GM21723 (cell line): ENCODE results near the gene PES1.
"Not testable (repeated sequence)": the region's sequence is repeated elsewhere in the genome, so short reads cannot be mapped to it uniquely, and the experiment has no call there.

Source experiments
- ATAC-seq: cut with Tn5 transposase; IDR thresholded peaks from one replicate; pipeline ENCODE4 v1.9.1; 2021; ENCODE audit warnings: mild to moderate bottlenecking, moderate library complexity; ENCODE audit not compliant: unreplicated experiment

PES1 gene

GRCh38 chr22:30609260-30610185 is 17.8 kb upstream of the PES1 start:
- peak; percentile 40 for ATAC-seq

- no peak for ATAC-seq
Observed at GRCh38 chr22:30607939-30608338, 16.2 kb upstream of the PES1 start.

GRCh38 chr22:30607300-30607930 is 15.7 kb upstream of the PES1 start:
- no peak for ATAC-seq

- ATAC-seq: peak; percentile 52
Observed at GRCh38 chr22:30606455-30607299, 15.0 kb upstream of the PES1 start, which contains the start of gene TCN2. Gene TCN2 (plus strand): TSS chr22:30607174. CDS start chr22:30607332, 158 bp downstream.

- ATAC-seq: no peak
Observed at GRCh38 chr22:30605449-30606110, 13.9 kb upstream of the PES1 start.

GRCh38 chr22:30604723-30605122 is 13.0 kb upstream of the PES1 start:
- no peak for ATAC-seq

- ATAC-seq: no peak
Observed at GRCh38 chr22:30603801-30604200, 12.1 kb upstream of the PES1 start.

- ATAC-seq: no peak
Observed at GRCh38 chr22:30602049-30602448, 10.3 kb upstream of the PES1 start.

- no peak for ATAC-seq
Observed at GRCh38 chr22:30601464-30601863, 9.8 kb upstream of the PES1 start.

GRCh38 chr22:30600921-30601320 is 9.2 kb upstream of the PES1 start:
- no peak for ATAC-seq

- no peak for ATAC-seq
Observed at GRCh38 chr22:30598986-30599385, 7.3 kb upstream of the PES1 start.

GRCh38 chr22:30596886-30597285 is 5.2 kb upstream of the PES1 start:
- no peak for ATAC-seq

- ATAC-seq: no peak
Observed at GRCh38 chr22:30596199-30596598, 4.5 kb upstream of the PES1 start.

- not testable (repeated sequence) for ATAC-seq
Observed at GRCh38 chr22:30592360-30592713, 627 bp upstream of the PES1 start.

GRCh38 chr22:30591191-30591587 is 521 bp downstream of the PES1 start:
- no peak for ATAC-seq

- no peak for ATAC-seq
Observed at GRCh38 chr22:30586414-30586813, 5.3 kb downstream of the PES1 start.

GRCh38 chr22:30584441-30584840 is 7.3 kb downstream of the PES1 start:
- ATAC-seq: no peak

- ATAC-seq: no peak
Observed at GRCh38 chr22:30582788-30583545, 8.7 kb downstream of the PES1 start.

GRCh38 chr22:30582051-30582450 is 9.7 kb downstream of the PES1 start:
- no peak for ATAC-seq

GRCh38 chr22:30580896-30581295 is 10.8 kb downstream of the PES1 start:
- no peak for ATAC-seq
